OCI-LY1 (cell line): ENCODE measurements around the gene CCDC102B.

Experiments
- H2AFZ ChIP-seq: fragments of 200-600 bp; sonication (generic), shearing (Covaris generic); 2 replicates; pipeline ENCODE4 v1.6.0; 2014; ENCODE audit warnings: antibody characterized with exemption, mild to moderate bottlenecking, low read length
- H3F3A ChIP-seq: fragments of 200-600 bp; sonication (generic), shearing (Covaris generic); 2 replicates; pipeline ENCODE4 v1.6.0; 2014; ENCODE audit warnings: mild to moderate bottlenecking, antibody characterized with exemption, low read length, moderate library complexity; ENCODE audit not compliant: insufficient read depth
- H3K27ac ChIP-seq: fragments of 200-600 bp; sonication (generic); 2 replicates; pipeline ENCODE4 v1.5.1; 2014; ENCODE audit warnings: low read length, mixed run types, mild to moderate bottlenecking, low read depth; ENCODE audit not compliant: poor library complexity, severe bottlenecking
- H3K27me3 ChIP-seq: fragments of 200-600 bp; sonication (generic); 2 replicates; pipeline ENCODE4 v1.6.0; 2014; ENCODE audit warnings: antibody characterized with exemption, mild to moderate bottlenecking, low read length, moderate library complexity; ENCODE audit not compliant: insufficient read depth
- H3K36me3 ChIP-seq: fragments of 200-600 bp; sonication (generic); 2 replicates; pipeline ENCODE4 v1.6.1; 2014; ENCODE audit warnings: mild to moderate bottlenecking, antibody characterized with exemption, low read length, moderate library complexity, mixed read lengths; ENCODE audit not compliant: insufficient read depth
- H3K4me1 ChIP-seq: fragments of 200-600 bp; sonication (generic); 2 replicates; pipeline ENCODE4 v1.5.1; 2014; ENCODE audit warnings: mild to moderate bottlenecking, low read length, moderate library complexity; ENCODE audit not compliant: insufficient read depth, severe bottlenecking
- H3K4me2 ChIP-seq: fragments of 200-600 bp; sonication (generic), shearing (Covaris generic); 2 replicates; pipeline ENCODE4 v1.6.1; 2014; ENCODE audit warnings: low read length
- H3K4me3 ChIP-seq: fragments of 200-600 bp; sonication (generic); 2 replicates; pipeline ENCODE4 v1.5.1; 2014; ENCODE audit warnings: low read length, low read depth, mild to moderate bottlenecking, mixed read lengths; ENCODE audit not compliant: poor library complexity, severe bottlenecking
- H3K79me2 ChIP-seq: fragments of 200-600 bp; shearing (Covaris generic); 2 replicates; pipeline ENCODE4 v1.6.1; 2016; ENCODE audit warnings: mixed run types, low read length, mixed read lengths; ENCODE audit not compliant: insufficient read depth
- H3K9ac ChIP-seq: fragments of 200-600 bp; sonication (generic), shearing (Covaris generic); 2 replicates; pipeline ENCODE4 v1.6.1; 2014; ENCODE audit warnings: mild to moderate bottlenecking, low read length, mixed read lengths
- H3K9me2 ChIP-seq: fragments of 200-600 bp; sonication (generic), shearing (Covaris generic); 2 replicates; pipeline ENCODE4 v1.6.1; 2014; ENCODE audit warnings: low read depth, mild to moderate bottlenecking, low read length, mixed read lengths
- H3K9me3 ChIP-seq: fragments of 200-600 bp; shearing (Covaris generic); 2 replicates; pipeline ENCODE4 v1.6.1; 2014; ENCODE audit warnings: low read length, mixed read lengths
- H4K20me1 ChIP-seq: fragments of 200-600 bp; sonication (generic), shearing (Covaris generic); 2 replicates; pipeline ENCODE4 v1.6.0; 2016; ENCODE audit warnings: mild to moderate bottlenecking, low read length; ENCODE audit not compliant: insufficient read depth
- CTCF ChIP-seq: fragments of 200-600 bp; sonication (generic), shearing (Covaris generic); IDR thresholded peaks from 2 replicates; pipeline ENCODE4 v1.5.1; 2017; ENCODE audit warnings: mild to moderate bottlenecking, antibody characterized with exemption, low read length, moderate library complexity, mixed read lengths
- EZH2 ChIP-seq: fragments of 200-600 bp; sonication (generic), shearing (Covaris generic); IDR thresholded peaks from 2 replicates; pipeline ENCODE4 v1.8.0; 2017; ENCODE audit warnings: borderline replicate concordance, mixed run types, mild to moderate bottlenecking, antibody characterized with exemption, low read length, moderate library complexity, mixed read lengths

Gene CCDC102B

GRCh38 chr18:68944330-68944729, 146.4 kb downstream of the CCDC102B start:
- Histone ChIP-seq H3F3A (no peaks in the 10 kb centered on the region), H3K9me3 (no peaks in the 10 kb centered on the region), H4K20me1 (no peaks in the 10 kb centered on the region), H2AFZ (no peak overlapping the region), H3K9me2 (no peaks in the 10 kb centered on the region), H3K27ac (no peak overlapping the region), H3K79me2 (no peaks in the 10 kb centered on the region), H3K4me1 (no peaks in the 10 kb centered on the region), H3K27me3 (no peaks in the 10 kb centered on the region), H3K4me2 (no peak overlapping the region), H3K36me3 (no peaks in the 10 kb centered on the region), H3K9ac (no peak overlapping the region), H3K4me3 (no peak overlapping the region)
- TF ChIP-seq CTCF (no peak), EZH2 (no peak)

GRCh38 chr18:68944826-68945225, 146.9 kb downstream of the CCDC102B start:
- Histone ChIP-seq H3K9ac (no peak overlapping the region), H4K20me1 (no peaks in the 10 kb centered on the region), H3K27me3 (no peaks in the 10 kb centered on the region), H3K27ac (no peak overlapping the region), H3K4me1 (no peaks in the 10 kb centered on the region), H3K9me2 (no peaks in the 10 kb centered on the region), H3K4me3 (no peak overlapping the region), H3K79me2 (no peaks in the 10 kb centered on the region), H3K36me3 (no peaks in the 10 kb centered on the region), H2AFZ (no peak overlapping the region), H3K4me2 (no peak overlapping the region), H3K9me3 (no peaks in the 10 kb centered on the region), H3F3A (no peaks in the 10 kb centered on the region)
- TF ChIP-seq EZH2 (no peak), CTCF (no peak)

GRCh38 chr18:68948622-68949021, 150.7 kb downstream of the CCDC102B start:
- H3K4me2 ChIP-seq: no peak overlapping the region
- H3K27me3 ChIP-seq: no peaks in the 10 kb centered on the region
- H3K36me3 ChIP-seq: no peaks in the 10 kb centered on the region
- no peaks in the 10 kb centered on the region for H3K9me3 ChIP-seq
- no peaks in the 10 kb centered on the region for H3K79me2 ChIP-seq
- TF ChIP-seq EZH2 (no peak), CTCF (no peak)
- no peak overlapping the region for H2AFZ ChIP-seq
- H3K4me1 ChIP-seq: no peaks in the 10 kb centered on the region
- no peak overlapping the region for H3K27ac ChIP-seq
- H3F3A ChIP-seq: no peaks in the 10 kb centered on the region
- no peak overlapping the region for H3K9ac ChIP-seq
- H3K4me3 ChIP-seq: no peak overlapping the region
- no peaks in the 10 kb centered on the region for H4K20me1 ChIP-seq
- no peaks in the 10 kb centered on the region for H3K9me2 ChIP-seq
